PC-9 (cell line): ENCODE data around the gene MYO1B. TPM values are rescaled to one million over a fixed set of nuclear protein-coding genes. Genes with fewer than 3 reads are reported as not detected.

Experiments
- BruUV-seq: library from RNA; stranded (reverse); fragments of 400-500 nt; replicated peaks from 2 replicates; lab custom pipeline; 2021; lab: Mats Ljungman, UMichigan
- CTCF ChIA-PET: fragments of 300-600 bp; sonication (Branson Sonifier 250); formaldehyde crosslinking; loops from one replicate; lab custom pipeline; 2022; ENCODE audit warnings: antibody characterized with exemption; lab: Charles Lee
- POLR2A ChIA-PET: fragments of 300-600 bp; sonication (Branson Sonifier 250); formaldehyde crosslinking; loops from one replicate; lab custom pipeline; 2022; ENCODE audit warnings: antibody characterized with exemption; ENCODE audit not compliant: unreplicated experiment; lab: Charles Lee
- DNase-seq, 2 experiments: peaks; one replicate each; pipeline versions ENCODE4 v3.0.0 to v3.0.0-alpha.2; 2015 to 2022; ENCODE audit warnings: mixed read lengths in 1 of 2
- H2AFZ ChIP-seq: fragments of 200-600 bp; sonication (generic); 2 replicates; pipeline ENCODE4 v1.8.1; 2017; ENCODE audit warnings: antibody characterized with exemption
- H3F3A ChIP-seq: fragments of 200-600 bp; sonication (generic); 2 replicates; pipeline ENCODE4 v1.8.1; 2017; ENCODE audit warnings: antibody characterized with exemption, mild to moderate bottlenecking, low read depth; ENCODE audit not compliant: insufficient read depth
- H3K27ac ChIP-seq: fragments of 200-600 bp; sonication (generic); 2 replicates; pipeline ENCODE4 v1.6.1; 2016; ENCODE audit warnings: mixed run types
- H3K27me3 ChIP-seq: fragments of 200-600 bp; sonication (generic); 2 replicates; pipeline ENCODE4 v1.6.1; 2016; ENCODE audit warnings: low read depth, mixed run types; ENCODE audit not compliant: insufficient read depth
- H3K36me3 ChIP-seq: fragments of 200-600 bp; sonication (generic); 2 replicates; pipeline ENCODE4 v1.6.1; 2016; ENCODE audit warnings: low read depth, mixed run types
- H3K4me1 ChIP-seq: fragments of 200-600 bp; sonication (generic); replicated peaks from 2 replicates; pipeline ENCODE4 v1.6.1; 2016; ENCODE audit warnings: mixed run types; ENCODE audit not compliant: insufficient read depth
- H3K4me2 ChIP-seq: fragments of 200-600 bp; sonication (generic); 2 replicates; pipeline ENCODE4 v1.6.1; 2017; ENCODE audit warnings: mixed run types
- H3K4me3 ChIP-seq: fragments of 200-600 bp; sonication (generic); 2 replicates; pipeline ENCODE4 v1.6.1; 2016; ENCODE audit warnings: mixed run types
- H3K79me2 ChIP-seq: fragments of 200-600 bp; sonication (generic); 2 replicates; pipeline ENCODE4 v1.6.1; 2017; ENCODE audit warnings: low read depth, mixed run types
- H3K9me2 ChIP-seq: fragments of 200-600 bp; sonication (generic); 2 replicates; pipeline ENCODE4 v1.8.1; 2017; ENCODE audit warnings: mild to moderate bottlenecking; ENCODE audit not compliant: insufficient read depth
- H3K9me3 ChIP-seq: fragments of 200-600 bp; sonication (generic); 2 replicates; pipeline ENCODE4 v1.8.1; 2016; ENCODE audit warnings: low read depth; ENCODE audit not compliant: insufficient read depth
- H4K20me1 ChIP-seq: fragments of 200-600 bp; sonication (generic); 2 replicates; pipeline ENCODE4 v1.8.1; 2017; ENCODE audit not compliant: insufficient read depth
- EZH2 ChIP-seq: fragments of 200-600 bp; sonication (generic); IDR thresholded peaks from 2 replicates; pipeline ENCODE4 v1.8.0; 2017; ENCODE audit warnings: antibody characterized with exemption, low read depth
- intact Hi-C: fragments of 100-400 bp; cut with micrococcal nuclease; formaldehyde crosslinking; loops from one replicate; pipeline ENCODE4 v1.10.0; 2022; ENCODE audit not compliant: unreplicated experiment
- total RNA-seq: library from RNA; stranded (reverse); gene quantifications from 2 replicates; pipeline ENCODE4 v1.2.3, GENCODE V29; 2021
- TF ChIP-seq, protein P1 (sequence below): fragments of 200-600 bp; sonication (generic); conservative IDR thresholded peaks from 2 replicates; pipeline ENCODE4 v1.6.1; 2017; ENCODE audit warnings: mixed run types, antibody characterized with exemption, mild to moderate bottlenecking, moderate library complexity

MYO1B gene
- total RNA-seq, 1 experiment from 2014 or later = 55.0 TPM

DNA sequence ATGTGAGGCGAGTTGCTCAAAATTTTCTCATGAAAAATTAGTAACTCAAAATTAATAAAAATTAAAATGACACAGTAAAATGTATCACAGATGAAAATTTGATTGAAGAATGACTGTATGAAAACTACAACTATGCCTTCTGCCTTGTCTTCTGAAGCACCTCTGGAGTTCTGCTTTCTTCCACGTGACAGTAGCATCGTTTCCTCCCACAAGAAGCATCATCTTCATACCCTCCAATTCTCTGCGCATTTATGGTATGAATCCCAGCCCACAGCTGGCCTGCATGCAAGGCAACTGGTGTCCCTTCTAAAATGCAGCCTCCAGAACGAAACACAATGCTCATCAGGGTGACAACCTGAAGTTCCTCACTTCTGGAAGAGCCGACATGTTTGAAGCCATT lies 189.9 kb downstream of the MYO1B start:
- Histone ChIP-seq H3K36me3 (no peaks in the 10 kb centered on the region), H3K4me2 (no peak overlapping the region), H3K9me3 (no peaks in the 10 kb centered on the region), H3F3A (no peaks in the 10 kb centered on the region), H4K20me1 (no peaks in the 10 kb centered on the region), H2AFZ (no peak overlapping the region), H3K4me1 (no peaks in the 10 kb centered on the region), H3K27me3 (no peaks in the 10 kb centered on the region), H3K79me2 (no peaks in the 10 kb centered on the region), H3K4me3 (no peak overlapping the region), H3K27ac (no peak overlapping the region), H3K9me2 (no peaks in the 10 kb centered on the region)
- DNase-seq = no peak
- CTCF ChIA-PET = no interaction called here
- BruUV-seq = no TSS peak
- POLR2A ChIA-PET = no interaction called here
- no peak for TF ChIP-seq EZH2
- TF ChIP-seq, protein P1, sequence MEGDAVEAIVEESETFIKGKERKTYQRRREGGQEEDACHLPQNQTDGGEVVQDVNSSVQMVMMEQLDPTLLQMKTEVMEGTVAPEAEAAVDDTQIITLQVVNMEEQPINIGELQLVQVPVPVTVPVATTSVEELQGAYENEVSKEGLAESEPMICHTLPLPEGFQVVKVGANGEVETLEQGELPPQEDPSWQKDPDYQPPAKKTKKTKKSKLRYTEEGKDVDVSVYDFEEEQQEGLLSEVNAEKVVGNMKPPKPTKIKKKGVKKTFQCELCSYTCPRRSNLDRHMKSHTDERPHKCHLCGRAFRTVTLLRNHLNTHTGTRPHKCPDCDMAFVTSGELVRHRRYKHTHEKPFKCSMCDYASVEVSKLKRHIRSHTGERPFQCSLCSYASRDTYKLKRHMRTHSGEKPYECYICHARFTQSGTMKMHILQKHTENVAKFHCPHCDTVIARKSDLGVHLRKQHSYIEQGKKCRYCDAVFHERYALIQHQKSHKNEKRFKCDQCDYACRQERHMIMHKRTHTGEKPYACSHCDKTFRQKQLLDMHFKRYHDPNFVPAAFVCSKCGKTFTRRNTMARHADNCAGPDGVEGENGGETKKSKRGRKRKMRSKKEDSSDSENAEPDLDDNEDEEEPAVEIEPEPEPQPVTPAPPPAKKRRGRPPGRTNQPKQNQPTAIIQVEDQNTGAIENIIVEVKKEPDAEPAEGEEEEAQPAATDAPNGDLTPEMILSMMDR = no peak
- intact Hi-C loops = no loop called here

DNA sequence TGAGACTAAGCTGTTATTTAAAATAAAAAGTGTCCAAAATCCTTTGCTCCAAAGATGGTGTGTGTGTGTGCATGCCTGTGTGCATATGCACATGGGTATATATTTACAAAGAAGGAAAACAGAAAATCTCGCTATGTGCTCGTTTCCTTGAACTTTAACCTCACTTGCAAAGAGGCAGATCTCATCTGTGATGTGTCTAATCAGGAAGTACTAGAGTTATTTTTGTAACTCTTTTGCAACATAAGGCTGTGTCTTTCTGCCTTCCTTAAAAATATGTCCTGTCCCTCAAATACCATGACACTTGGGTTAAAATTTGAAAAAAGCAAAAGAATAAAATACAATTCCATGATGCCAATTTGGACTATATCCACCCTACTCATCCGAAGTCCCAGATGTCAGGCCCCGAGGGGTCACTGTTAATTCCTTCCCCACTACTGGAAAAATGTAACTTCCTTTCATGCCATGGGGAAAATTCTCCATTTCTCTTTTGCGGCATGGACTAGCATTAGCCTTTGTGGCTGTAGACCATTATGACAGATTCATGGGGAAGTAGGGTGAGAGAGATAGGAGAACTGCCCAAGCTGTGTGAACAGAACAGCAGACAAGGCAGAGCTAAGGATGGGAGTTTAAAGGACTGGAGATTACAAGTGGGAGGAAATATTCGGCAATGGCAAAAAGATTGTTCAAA lies 191.3 kb downstream of the MYO1B start:
- no peaks in the 10 kb centered on the region for H4K20me1 ChIP-seq
- no peak overlapping the region for H3K27ac ChIP-seq
- no peak overlapping the region for H2AFZ ChIP-seq
- no peaks in the 10 kb centered on the region for H3K36me3 ChIP-seq
- no TSS peak for BruUV-seq
- POLR2A ChIA-PET = no interaction called here
- no peaks in the 10 kb centered on the region for H3K9me3 ChIP-seq
- no peaks in the 10 kb centered on the region for H3K79me2 ChIP-seq
- H3K4me3 ChIP-seq = no peak overlapping the region
- H3K27me3 ChIP-seq = no peaks in the 10 kb centered on the region
- no peaks in the 10 kb centered on the region for H3K4me1 ChIP-seq
- intact Hi-C loops = no loop called here
- no peak for DNase-seq
- H3F3A ChIP-seq = no peaks in the 10 kb centered on the region
- no peak overlapping the region for H3K4me2 ChIP-seq
- CTCF ChIA-PET = no interaction called here
- TF ChIP-seq EZH2 = no peak
- TF ChIP-seq, protein P1 = no peak
- H3K9me2 ChIP-seq = no peaks in the 10 kb centered on the region

DNA sequence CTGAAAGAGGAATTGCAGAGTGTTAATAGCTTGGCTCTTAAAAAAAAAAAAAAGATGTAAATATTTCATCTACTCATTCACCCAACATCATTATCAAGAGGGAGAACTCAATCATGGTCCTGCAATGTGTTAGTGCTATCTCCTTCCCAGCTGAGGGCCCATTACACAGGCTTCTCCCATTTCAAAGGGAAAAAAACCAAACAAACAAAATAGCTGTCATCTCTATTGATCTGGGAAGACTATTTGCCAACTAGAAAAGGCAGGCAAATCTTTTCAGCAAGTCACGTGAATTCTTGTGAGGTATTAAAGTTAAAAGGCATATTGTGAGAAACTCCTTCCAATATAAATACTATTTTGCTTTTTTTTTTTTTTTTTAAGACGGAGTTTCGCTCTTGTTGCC lies 194.3 kb downstream of the MYO1B start:
- H3K36me3 ChIP-seq = no peaks in the 10 kb centered on the region
- no peaks in the 10 kb centered on the region for H3F3A ChIP-seq
- POLR2A ChIA-PET = no interaction called here
- H2AFZ ChIP-seq = no peak overlapping the region
- H4K20me1 ChIP-seq = no peaks in the 10 kb centered on the region
- H3K9me2 ChIP-seq = no peaks in the 10 kb centered on the region
- no peaks in the 10 kb centered on the region for H3K27me3 ChIP-seq
- intact Hi-C loops = no loop called here
- DNase-seq = no peak
- H3K9me3 ChIP-seq = no peaks in the 10 kb centered on the region
- CTCF ChIA-PET = interaction anchor here (0.5 kb wide), 1 partner anchor 828 kb away, joined by 4 read pairs; no protein-coding TSS in a partner anchor
- H3K79me2 ChIP-seq = no peaks in the 10 kb centered on the region
- no peak overlapping the region for H3K27ac ChIP-seq
- no peak overlapping the region for H3K4me2 ChIP-seq
- no peak overlapping the region for H3K4me3 ChIP-seq
- TF ChIP-seq, protein P1 = no peak
- no peak for TF ChIP-seq EZH2
- H3K4me1 ChIP-seq = no peaks in the 10 kb centered on the region
- no TSS peak for BruUV-seq
